WERI-Rb-1 (cell line): Measurements from ENCODE around the gene BACE2.
"Not testable (repeated sequence)": the region's sequence is repeated elsewhere in the genome, so short reads cannot be mapped to it uniquely, and the experiment has no call there.

Experiments used
- DNase-seq: peaks from one replicate; pipeline ENCODE4 v3.0.0-alpha.2; 2020
- H3K27ac ChIP-seq: fragments of 250-450 bp; sonication (Bioruptor Pico); 2 replicates; pipeline ENCODE4 v1.5.1; 2020; ENCODE audit warnings: mild to moderate bottlenecking, moderate library complexity
- H3K27me3 ChIP-seq: fragments of 250-450 bp; sonication (Bioruptor Pico); 2 replicates; pipeline ENCODE4 v1.5.1; 2021; ENCODE audit warnings: mild to moderate bottlenecking, low read depth, moderate library complexity; ENCODE audit not compliant: insufficient read depth, severe bottlenecking
- H3K36me3 ChIP-seq: fragments of 250-450 bp; sonication (Bioruptor Pico); 2 replicates; pipeline ENCODE4 v1.5.1; 2020; ENCODE audit warnings: mild to moderate bottlenecking, moderate library complexity
- H3K4me3 ChIP-seq: 2 replicates; pipeline ENCODE4 v1.5.1; 2011; ENCODE audit warnings: low read depth, mild to moderate bottlenecking, control low read depth, low read length
- H3K9me3 ChIP-seq: fragments of 250-450 bp; sonication (Bioruptor Pico); 2 replicates; pipeline ENCODE4 v1.5.1; 2021; ENCODE audit warnings: mild to moderate bottlenecking, moderate library complexity; ENCODE audit not compliant: severe bottlenecking
- CTCF ChIP-seq: IDR thresholded peaks from 2 replicates; pipeline ENCODE4 v1.5.1; 2011; ENCODE audit warnings: low read depth, mild to moderate bottlenecking, control low read depth, inconsistent platforms, low read length

Gene BACE2

GRCh38 chr21:41196993-41197392, 29.0 kb downstream of the BACE2 start:
- TF ChIP-seq CTCF: no peak

GRCh38 chr21:41197582-41197981, 29.6 kb downstream of the BACE2 start:
- Histone ChIP-seq H3K36me3 (no peaks in the 10 kb centered on the region), H3K9me3 (no peaks in the 10 kb centered on the region), H3K27ac (no peak overlapping the region), H3K27me3 (no peaks in the 10 kb centered on the region), H3K4me3 (no peak overlapping the region)
- no peak for DNase-seq
- TF ChIP-seq CTCF: no peak

More at GRCh38 chr21:41196993-41197392, 29.0 kb downstream of the BACE2 start:
- Histone ChIP-seq H3K4me3 (no peak overlapping the region), H3K36me3 (no peaks in the 10 kb centered on the region), H3K9me3 (no peaks in the 10 kb centered on the region), H3K27ac (no peak overlapping the region), H3K27me3 (no peaks in the 10 kb centered on the region)
- no peak for DNase-seq

- H3K27me3 ChIP-seq, H3K4me3 ChIP-seq, H3K9me3 ChIP-seq, H3K36me3 ChIP-seq, H3K27ac ChIP-seq, DNase-seq: not testable (repeated sequence)
Measured at GRCh38 chr21:41198647-41199046, 30.7 kb downstream of the BACE2 start.

- Histone ChIP-seq H3K27me3 (no peaks in the 10 kb centered on the region), H3K9me3 (no peaks in the 10 kb centered on the region), H3K27ac (no peak overlapping the region), H3K4me3 (no peak overlapping the region), H3K36me3 (no peaks in the 10 kb centered on the region)
- DNase-seq: no peak
- no peak for TF ChIP-seq CTCF
Measured at GRCh38 chr21:41199123-41199522, 31.2 kb downstream of the BACE2 start.

- Histone ChIP-seq H3K27ac (no peak overlapping the region), H3K27me3 (no peaks in the 10 kb centered on the region), H3K9me3 (no peaks in the 10 kb centered on the region), H3K4me3 (no peak overlapping the region), H3K36me3 (no peaks in the 10 kb centered on the region)
- no peak for DNase-seq
- no peak for TF ChIP-seq CTCF
Measured at GRCh38 chr21:41199588-41199987, 31.6 kb downstream of the BACE2 start.

- Histone ChIP-seq H3K4me3 (no peak overlapping the region), H3K9me3 (no peaks in the 10 kb centered on the region), H3K27ac (no peak overlapping the region), H3K27me3 (no peaks in the 10 kb centered on the region), H3K36me3 (no peaks in the 10 kb centered on the region)
- no peak for DNase-seq
- no peak for TF ChIP-seq CTCF
Measured at GRCh38 chr21:41201385-41201784, 33.4 kb downstream of the BACE2 start.
